CD4-positive, alpha-beta T cell treated with Interferon alpha-2 for 1 hour (primary cell): Measurements from ENCODE around the gene ARHGEF12.

Source experiments
- DNase-seq, 2 donors: peaks; one replicate each; pipeline ENCODE4 v3.0.0-alpha.2; 2020 to 2022

ARHGEF12 gene

GRCh38 chr11:120432056-120433018 is 96.1 kb downstream of the ARHGEF12 start:
- no peak for DNase-seq

- no peak for DNase-seq
Measured at GRCh38 chr11:120441592-120441991, 105.4 kb downstream of the ARHGEF12 start.

- DNase-seq: no peak
Measured at GRCh38 chr11:120442031-120442430, 105.8 kb downstream of the ARHGEF12 start.

- DNase-seq: no peak
Measured at GRCh38 chr11:120446802-120447201, 110.6 kb downstream of the ARHGEF12 start.

GRCh38 chr11:120448240-120448639 is 112.0 kb downstream of the ARHGEF12 start:
- DNase-seq: no peak

- DNase-seq: no peak
Measured at GRCh38 chr11:120455487-120455886, 119.3 kb downstream of the ARHGEF12 start.

- no peak for DNase-seq
Measured at GRCh38 chr11:120457996-120458395, 121.8 kb downstream of the ARHGEF12 start.

GRCh38 chr11:120462825-120463224 is 126.6 kb downstream of the ARHGEF12 start:
- DNase-seq: no peak

GRCh38 chr11:120465921-120466534 is 129.8 kb downstream of the ARHGEF12 start:
- no peak for DNase-seq

- no peak for DNase-seq
Measured at GRCh38 chr11:120467627-120468026, 131.4 kb downstream of the ARHGEF12 start.

GRCh38 chr11:120471131-120471530 is 134.9 kb downstream of the ARHGEF12 start:
- no peak for DNase-seq

GRCh38 chr11:120471994-120472393 is 135.8 kb downstream of the ARHGEF12 start:
- no peak for DNase-seq

GRCh38 chr11:120473503-120473902 is 137.3 kb downstream of the ARHGEF12 start:
- no peak for DNase-seq

- DNase-seq: no peak
Measured at GRCh38 chr11:120482149-120482548, 145.9 kb downstream of the ARHGEF12 start.

GRCh38 chr11:120484722-120485121 is 148.5 kb downstream of the ARHGEF12 start:
- DNase-seq: no peak

GRCh38 chr11:120486138-120486537 is 149.9 kb downstream of the ARHGEF12 start:
- DNase-seq: no peak

- DNase-seq: no peak
Measured at GRCh38 chr11:120489799-120490198, 153.6 kb downstream of the ARHGEF12 start.

GRCh38 chr11:120492486-120492885 is 156.3 kb downstream of the ARHGEF12 start:
- no peak for DNase-seq

- no peak for DNase-seq
Measured at GRCh38 chr11:120494595-120494994, 158.4 kb downstream of the ARHGEF12 start.

GRCh38 chr11:120499088-120499487 is 162.9 kb downstream of the ARHGEF12 start:
- no peak for DNase-seq

- no peak for DNase-seq
Measured at GRCh38 chr11:120499859-120500258, 163.6 kb downstream of the ARHGEF12 start.

- DNase-seq: no peak
Measured at GRCh38 chr11:120500414-120501071, 164.3 kb downstream of the ARHGEF12 start.

GRCh38 chr11:120501440-120501839 is 165.2 kb downstream of the ARHGEF12 start:
- DNase-seq: no peak
